Gastrocnemius medialis (tissue), 4 donors: ENCODE results near the gene AMN.

Experiments
- POLR2A ChIP-seq, 2 donors: fragments of 450-650 bp; IDR thresholded peaks; one replicate each; pipeline ENCODE4 v1.6.1; 2017; ENCODE audit warnings: antibody characterized with exemption in 2 of 2, mild to moderate bottlenecking in 2 of 2, moderate library complexity in 2 of 2
- TF ChIP-seq, protein P1 (sequence below), 5 experiments: fragments of 450-650 bp in 3 of 5; fragments of 200-600 bp in 2 of 5; sonication (generic) in 2 of 5; IDR thresholded peaks in 4 of 5; conservative IDR thresholded peaks in 1 of 5; 1 replicate in 4 of 5; 2 replicates in 1 of 5; pipeline ENCODE4 v1.5.1; 2016 to 2019; ENCODE audit warnings: antibody characterized with exemption in 5 of 5, mild to moderate bottlenecking in 3 of 5, moderate library complexity in 3 of 5

GRCh38 chr14:102979406-102979805 lies 56.9 kb downstream of the AMN start:
- TF ChIP-seq, protein P1, sequence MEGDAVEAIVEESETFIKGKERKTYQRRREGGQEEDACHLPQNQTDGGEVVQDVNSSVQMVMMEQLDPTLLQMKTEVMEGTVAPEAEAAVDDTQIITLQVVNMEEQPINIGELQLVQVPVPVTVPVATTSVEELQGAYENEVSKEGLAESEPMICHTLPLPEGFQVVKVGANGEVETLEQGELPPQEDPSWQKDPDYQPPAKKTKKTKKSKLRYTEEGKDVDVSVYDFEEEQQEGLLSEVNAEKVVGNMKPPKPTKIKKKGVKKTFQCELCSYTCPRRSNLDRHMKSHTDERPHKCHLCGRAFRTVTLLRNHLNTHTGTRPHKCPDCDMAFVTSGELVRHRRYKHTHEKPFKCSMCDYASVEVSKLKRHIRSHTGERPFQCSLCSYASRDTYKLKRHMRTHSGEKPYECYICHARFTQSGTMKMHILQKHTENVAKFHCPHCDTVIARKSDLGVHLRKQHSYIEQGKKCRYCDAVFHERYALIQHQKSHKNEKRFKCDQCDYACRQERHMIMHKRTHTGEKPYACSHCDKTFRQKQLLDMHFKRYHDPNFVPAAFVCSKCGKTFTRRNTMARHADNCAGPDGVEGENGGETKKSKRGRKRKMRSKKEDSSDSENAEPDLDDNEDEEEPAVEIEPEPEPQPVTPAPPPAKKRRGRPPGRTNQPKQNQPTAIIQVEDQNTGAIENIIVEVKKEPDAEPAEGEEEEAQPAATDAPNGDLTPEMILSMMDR (IDR thresholded peaks at IDR 0.05 in 4 of 5, conservative IDR thresholded peaks at IDR 0.05 in 1 of 5) = no peak
- no peak for TF ChIP-seq POLR2A (IDR thresholded peaks at IDR 0.05)
